GM13976 (cell line): ENCODE data around the gene GYG2.
"Not testable (repeated sequence)": the region's sequence is repeated elsewhere in the genome, so short reads cannot be mapped to it uniquely, and the experiment has no call there.

Source experiments
- DNase-seq: peaks from one replicate; pipeline ENCODE4 v3.0.0; 2012; ENCODE audit warnings: low spot score
- CTCF ChIP-seq: IDR thresholded peaks from 2 replicates; pipeline ENCODE4 v1.5.1; 2012; ENCODE audit warnings: borderline replicate concordance, mild to moderate bottlenecking; ENCODE audit not compliant: insufficient read depth; ENCODE audit errors: extremely low read depth, missing control alignments, control extremely low read depth
- in situ Hi-C: fragments of 300-500 bp; cut with MboI; formaldehyde crosslinking; loops from one replicate; pipeline ENCODE4 v1.12.0; 2022; ENCODE audit warnings: low sequenced_read_pairs, mixed read lengths, inconsistent platforms; ENCODE audit not compliant: unreplicated experiment

Gene GYG2

GRCh38 chrX:2828344-2828958 lies at the start of gene GYG2:
Gene GYG2, plus strand, starts transcription at chrX:2828930. Its CDS starts 1,259 bp downstream, at chrX:2830189.
- in situ Hi-C loops = no loop called here
- TF ChIP-seq CTCF = no peak
- no peak for DNase-seq

GRCh38 chrX:2780472-2781225 lies 48.1 kb upstream of the GYG2 start:
- DNase-seq, in situ Hi-C loops: not testable (repeated sequence)

- no peak for TF ChIP-seq CTCF
Measured at GRCh38 chrX:2781226-2781571, 47.5 kb upstream of the GYG2 start.

GRCh38 chrX:2781698-2782097 lies 47.0 kb upstream of the GYG2 start:
- DNase-seq = no peak
- no peak for TF ChIP-seq CTCF
- in situ Hi-C loops = no loop called here

More at GRCh38 chrX:2781226-2781571, 47.5 kb upstream of the GYG2 start:
- no peak for DNase-seq
- in situ Hi-C loops = no loop called here

GRCh38 chrX:2782171-2782570 lies 46.6 kb upstream of the GYG2 start:
- DNase-seq = no peak
- no peak for TF ChIP-seq CTCF

GRCh38 chrX:2782778-2783177 lies 46.0 kb upstream of the GYG2 start:
- in situ Hi-C loops = no loop called here
- DNase-seq = no peak
- no peak for TF ChIP-seq CTCF

More at GRCh38 chrX:2782171-2782570, 46.6 kb upstream of the GYG2 start:
- in situ Hi-C loops = no loop called here

GRCh38 chrX:2784026-2784425 lies 44.7 kb upstream of the GYG2 start:
- no peak for TF ChIP-seq CTCF
- in situ Hi-C loops = no loop called here
- DNase-seq = no peak
